ENCODE data around the gene VSTM4.

- no peak for TF ChIP-seq CTCF (IDR thresholded peaks at IDR 0.05; ENCODE audit: low read depth, low read length, poor library complexity, severe bottlenecking)
- TF ChIP-seq EZH2phosphoT487 (IDR thresholded peaks at IDR 0.05; ENCODE audit: borderline replicate concordance, low read length), result no peak
Measured at GRCh38 chr10:48982584-48982983, 132.7 kb downstream of the VSTM4 start.

Data from DOHH2 (cell line).